H9 (cell line): ENCODE data around the gene PRODH2. TPM values are rescaled to one million over a fixed set of nuclear protein-coding genes. Genes with fewer than 3 reads are reported as not detected.

Experiments
- DNase-seq: peaks from one replicate; pipeline ENCODE4 v3.0.0-alpha.2; 2017
- H2AFZ ChIP-seq: one replicate; pipeline ENCODE4 v1.6.1; 2013; ENCODE audit warnings: mild to moderate bottlenecking, low read length, control low read depth, moderate library complexity
- H2AK5ac ChIP-seq: 2 replicates; pipeline ENCODE4 v1.6.1; 2013; ENCODE audit warnings: low read length, control low read depth, mixed read lengths; ENCODE audit not compliant: insufficient read length
- H2BK120ac ChIP-seq: one replicate; pipeline ENCODE4 v1.6.1; 2013; ENCODE audit warnings: low read depth, mild to moderate bottlenecking, low read length, control low read depth, inconsistent platforms; ENCODE audit not compliant: poor library complexity, severe bottlenecking
- H2BK12ac ChIP-seq: 2 replicates; pipeline ENCODE4 v1.6.1; 2013; ENCODE audit warnings: low read length, control low read depth, mixed read lengths, low read depth; ENCODE audit not compliant: insufficient read length
- H2BK15ac ChIP-seq: 2 replicates; pipeline ENCODE4 v1.6.1; 2013; ENCODE audit warnings: low read depth, low read length, control low read depth
- H2BK20ac ChIP-seq: one replicate; pipeline ENCODE4 v1.6.1; 2013; ENCODE audit warnings: low read depth, mild to moderate bottlenecking, low read length, control low read depth, inconsistent platforms; ENCODE audit not compliant: poor library complexity, severe bottlenecking
- H2BK5ac ChIP-seq: 2 replicates; pipeline ENCODE4 v1.6.1; 2013; ENCODE audit warnings: low read length, control low read depth, mixed read lengths; ENCODE audit not compliant: insufficient read length
- H3K14ac ChIP-seq: 2 replicates; pipeline ENCODE4 v1.6.1; 2013; ENCODE audit warnings: low read length, control low read depth; ENCODE audit not compliant: insufficient read depth
- H3K18ac ChIP-seq: 2 replicates; pipeline ENCODE4 v1.6.1; 2013; ENCODE audit warnings: low read depth, mild to moderate bottlenecking, mixed read lengths, low read length, control low read depth; ENCODE audit not compliant: insufficient read length
- H3K23ac ChIP-seq: 2 replicates; pipeline ENCODE4 v1.6.1; 2013; ENCODE audit warnings: low read length, control low read depth, mixed read lengths, low read depth; ENCODE audit not compliant: insufficient read length
- H3K23me2 ChIP-seq: 2 replicates; pipeline ENCODE4 v1.6.1; 2013; ENCODE audit warnings: low read depth, mild to moderate bottlenecking, mixed read lengths, low read length, control low read depth; ENCODE audit not compliant: insufficient read length, poor library complexity, severe bottlenecking
- H3K27ac ChIP-seq: 2 replicates; pipeline ENCODE4 v1.5.1; 2013; ENCODE audit warnings: low read length, control low read depth, mixed read lengths, low read depth; ENCODE audit not compliant: insufficient read length
- H3K27me3 ChIP-seq: 2 replicates; pipeline ENCODE4 v1.6.1; 2013; ENCODE audit warnings: low read length, control low read depth, inconsistent platforms; ENCODE audit not compliant: insufficient read depth
- H3K4ac ChIP-seq: 2 replicates; pipeline ENCODE4 v1.6.1; 2013; ENCODE audit warnings: low read depth, mild to moderate bottlenecking, control low read depth, inconsistent platforms, low read length, moderate library complexity
- H3K4me1 ChIP-seq: 2 replicates; pipeline ENCODE4 v1.6.1; 2013; ENCODE audit warnings: low read length, control low read depth, inconsistent platforms; ENCODE audit not compliant: insufficient read depth
- H3K4me2 ChIP-seq: 2 replicates; pipeline ENCODE4 v1.6.1; 2013; ENCODE audit warnings: low read length, control low read depth, mixed read lengths; ENCODE audit not compliant: insufficient read length, insufficient read depth
- H3K56ac ChIP-seq: 2 replicates; pipeline ENCODE4 v1.6.1; 2013; ENCODE audit warnings: low read depth, mild to moderate bottlenecking, mixed read lengths, low read length, control low read depth; ENCODE audit not compliant: insufficient read length
- H3K79me1 ChIP-seq: 2 replicates; pipeline ENCODE4 v1.6.1; 2013; ENCODE audit warnings: low read depth, mild to moderate bottlenecking, moderate library complexity, low read length, control low read depth, inconsistent platforms; ENCODE audit not compliant: insufficient read depth, poor library complexity, severe bottlenecking
- H3K79me2 ChIP-seq: 2 replicates; pipeline ENCODE4 v1.6.1; 2013; ENCODE audit warnings: low read length, control low read depth, inconsistent platforms; ENCODE audit not compliant: insufficient read depth
- H3K9ac ChIP-seq: 2 replicates; pipeline ENCODE4 v1.6.1; 2013; ENCODE audit warnings: low read length, control low read depth, mixed read lengths; ENCODE audit not compliant: insufficient read length; ENCODE audit errors: extremely low read depth
- H3K9me3 ChIP-seq: one replicate; pipeline ENCODE4 v1.6.1; 2013; ENCODE audit warnings: low read depth, low read length, inconsistent platforms; ENCODE audit not compliant: control insufficient read depth
- H3T11ph ChIP-seq: one replicate; pipeline ENCODE4 v1.6.1; 2013; ENCODE audit warnings: mild to moderate bottlenecking, low read length, control low read depth, inconsistent platforms
- H4K20me1 ChIP-seq: one replicate; pipeline ENCODE4 v1.6.1; 2013; ENCODE audit not compliant: control insufficient read depth, insufficient read length, insufficient read depth
- H4K5ac ChIP-seq: 2 replicates; pipeline ENCODE4 v1.6.1; 2013; ENCODE audit warnings: low read depth, mild to moderate bottlenecking, mixed read lengths, low read length, control low read depth; ENCODE audit not compliant: insufficient read length
- H4K8ac ChIP-seq: replicated peaks from 2 replicates; pipeline ENCODE4 v1.6.1; 2013; ENCODE audit warnings: low read length, control low read depth, mixed read lengths, low read depth; ENCODE audit not compliant: insufficient read length
- H4K91ac ChIP-seq: 2 replicates; pipeline ENCODE4 v1.6.1; 2013; ENCODE audit warnings: low read depth, mild to moderate bottlenecking, moderate library complexity, mixed read lengths, low read length, control low read depth; ENCODE audit not compliant: insufficient read length
- H3K27ac Mint-ChIP-seq, 3 experiments: 2 replicates in 2 of 3; 3 replicates in 1 of 3; pipeline ENCODE4 v1.8.0; 2020 to 2021; ENCODE audit warnings: mixed read lengths in 3 of 3, mild to moderate bottlenecking in 1 of 3, moderate library complexity in 1 of 3
- H3K27me3 Mint-ChIP-seq: 2 replicates; pipeline ENCODE4 v1.8.0; 2021; ENCODE audit warnings: low read depth, mild to moderate bottlenecking, moderate library complexity, mixed read lengths
- H3K36me3 Mint-ChIP-seq, 3 experiments: 2 replicates in 2 of 3; 3 replicates in 1 of 3; pipeline ENCODE4 v1.8.0; 2020 to 2021; ENCODE audit warnings: low read depth in 3 of 3, mixed read lengths in 3 of 3; ENCODE audit not compliant: insufficient read depth in 1 of 3
- H3K4me1 Mint-ChIP-seq, 2 experiments: 2 replicates each; pipeline ENCODE4 v1.8.0; 2020; ENCODE audit warnings: mixed read lengths in 2 of 2
- H3K4me3 Mint-ChIP-seq, 2 experiments: 2 replicates in 1 of 2; 3 replicates in 1 of 2; pipeline ENCODE4 v1.8.0; 2020 to 2021; ENCODE audit warnings: mild to moderate bottlenecking in 2 of 2, mixed read lengths in 2 of 2, moderate library complexity in 1 of 2
- H3K9me3 Mint-ChIP-seq, 2 experiments: 2 replicates in 1 of 2; 3 replicates in 1 of 2; pipeline ENCODE4 v1.8.0; 2020; ENCODE audit warnings: mild to moderate bottlenecking in 2 of 2, mixed read lengths in 2 of 2, moderate library complexity in 1 of 2
- WGBS: extraction: QIAGEN DNeasy Blood & Tissue Kit; methylation state at CpG from one replicate; pipeline ENCODE4 v1.1.7; 2013; ENCODE audit warnings: missing lambda C conversion rate, low lambda C conversion rate, mixed read lengths; ENCODE audit not compliant: insufficient read length; ENCODE audit errors: extremely low coverage; 5-methylcytosine and 5-hydroxymethylcytosine counted together
- total RNA-seq: library from RNA; stranded (reverse); gene quantifications from 2 replicates; pipeline ENCODE4 v1.2.1, GENCODE V29; 2021
- TF ChIP-seq, protein P1 (sequence below): fragments of 200-600 bp; sonication (generic); conservative IDR thresholded peaks from 3 replicates; pipeline ENCODE4 v1.8.0; 2021; ENCODE audit warnings: antibody characterized with exemption, mild to moderate bottlenecking

PRODH2 gene
- total RNA-seq, 1 experiment from 2014 or later: not detected

GRCh38 chr19:35753634-35754369 lies 58.8 kb downstream of the PRODH2 start:
- DNase-seq: no peak
- H2AK5ac ChIP-seq: no peak overlapping the region
- no peak overlapping the region for H3T11ph ChIP-seq
- H4K91ac ChIP-seq: no peak overlapping the region
- no peaks in the 10 kb centered on the region for H3K9me3 ChIP-seq
- no peak overlapping the region for H3K4ac ChIP-seq
- H3K79me2 ChIP-seq: no peaks in the 10 kb centered on the region
- H3K27ac ChIP-seq: no peak overlapping the region
- H2BK5ac ChIP-seq: no peak overlapping the region
- no peak overlapping the region for H2AFZ ChIP-seq
- peaks cover 13 to 18% of the 10 kb centered on the region in 2 experiments for H3K4me1 Mint-ChIP-seq
- H3K18ac ChIP-seq: no peak overlapping the region
- TF ChIP-seq, protein P1, sequence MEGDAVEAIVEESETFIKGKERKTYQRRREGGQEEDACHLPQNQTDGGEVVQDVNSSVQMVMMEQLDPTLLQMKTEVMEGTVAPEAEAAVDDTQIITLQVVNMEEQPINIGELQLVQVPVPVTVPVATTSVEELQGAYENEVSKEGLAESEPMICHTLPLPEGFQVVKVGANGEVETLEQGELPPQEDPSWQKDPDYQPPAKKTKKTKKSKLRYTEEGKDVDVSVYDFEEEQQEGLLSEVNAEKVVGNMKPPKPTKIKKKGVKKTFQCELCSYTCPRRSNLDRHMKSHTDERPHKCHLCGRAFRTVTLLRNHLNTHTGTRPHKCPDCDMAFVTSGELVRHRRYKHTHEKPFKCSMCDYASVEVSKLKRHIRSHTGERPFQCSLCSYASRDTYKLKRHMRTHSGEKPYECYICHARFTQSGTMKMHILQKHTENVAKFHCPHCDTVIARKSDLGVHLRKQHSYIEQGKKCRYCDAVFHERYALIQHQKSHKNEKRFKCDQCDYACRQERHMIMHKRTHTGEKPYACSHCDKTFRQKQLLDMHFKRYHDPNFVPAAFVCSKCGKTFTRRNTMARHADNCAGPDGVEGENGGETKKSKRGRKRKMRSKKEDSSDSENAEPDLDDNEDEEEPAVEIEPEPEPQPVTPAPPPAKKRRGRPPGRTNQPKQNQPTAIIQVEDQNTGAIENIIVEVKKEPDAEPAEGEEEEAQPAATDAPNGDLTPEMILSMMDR: no peak
- no peak overlapping the region for H2BK12ac ChIP-seq
- peaks cover 0 to 2% (median 0%) of the 10 kb centered on the region in 3 experiments; a peak in 2 of 7 replicates for H3K36me3 Mint-ChIP-seq
- peaks cover 7% of the 10 kb centered on the region for H3K27me3 Mint-ChIP-seq
- H3K4me3 Mint-ChIP-seq: peak overlapping the region in 1 of 2 experiments; percentile 50; a peak in 2 of 5 replicates
- no peak overlapping the region for H4K5ac ChIP-seq
- H2BK120ac ChIP-seq: no peak overlapping the region
- H3K27ac Mint-ChIP-seq: no peak overlapping the region
- no peaks in the 10 kb centered on the region for H3K9me3 Mint-ChIP-seq
- H3K23ac ChIP-seq: no peak overlapping the region
- H2BK20ac ChIP-seq: no peak overlapping the region
- H2BK15ac ChIP-seq: no peak overlapping the region
- H3K4me1 ChIP-seq: no peaks in the 10 kb centered on the region
- H3K14ac ChIP-seq: no peak overlapping the region
- H3K23me2 ChIP-seq: peaks cover 16% of the 10 kb centered on the region
- H4K20me1 ChIP-seq: no peaks in the 10 kb centered on the region
- H4K8ac ChIP-seq: no peak overlapping the region
- no peaks in the 10 kb centered on the region for H3K27me3 ChIP-seq
- no peak overlapping the region for H3K56ac ChIP-seq
- no CpG with 5 or more reads among the region's 20 CpGs for WGBS
- H3K79me1 ChIP-seq: no peaks in the 10 kb centered on the region
- no peak overlapping the region for H3K4me2 ChIP-seq
- no peak overlapping the region for H3K9ac ChIP-seq
